T-helper 1 cell treated with Interleukin-12 subunit alpha and Interleukin-12 subunit beta and Interleukin-4 antibody, amounts not matched to agents 30 μg/mL and 1 μg/mL, for 36 hours (primary cell): Measurements from ENCODE around the gene TSPOAP1.

Experiments used
- H3K27ac Mint-ChIP-seq: one replicate; pipeline ENCODE4 v1.8.0; 2021; ENCODE audit warnings: mild to moderate bottlenecking, mixed read lengths
- H3K27me3 Mint-ChIP-seq: one replicate; pipeline ENCODE4 v1.8.0; 2021; ENCODE audit warnings: low read depth, mixed read lengths
- H3K36me3 Mint-ChIP-seq: one replicate; pipeline ENCODE4 v1.8.0; 2021; ENCODE audit warnings: low read depth, mixed read lengths
- H3K4me1 Mint-ChIP-seq: one replicate; pipeline ENCODE4 v1.8.0; 2021; ENCODE audit warnings: low read depth, mixed read lengths
- H3K4me3 Mint-ChIP-seq: one replicate; pipeline ENCODE4 v1.8.0; 2021; ENCODE audit warnings: mild to moderate bottlenecking, moderate library complexity, mixed read lengths
- H3K9me3 Mint-ChIP-seq: one replicate; pipeline ENCODE4 v1.8.0; 2021; ENCODE audit warnings: mixed read lengths

Gene TSPOAP1

GRCh38 chr17:58365980-58366595 lies 37.5 kb upstream of the TSPOAP1 start:
- Mint-ChIP-seq H3K27me3 (no peaks in the 10 kb centered on the region), H3K27ac (no peak overlapping the region), H3K36me3 (peaks cover 7% of the 10 kb centered on the region), H3K9me3 (no peaks in the 10 kb centered on the region), H3K4me3 (no peak overlapping the region), H3K4me1 (peaks cover 15% of the 10 kb centered on the region)

DNA sequence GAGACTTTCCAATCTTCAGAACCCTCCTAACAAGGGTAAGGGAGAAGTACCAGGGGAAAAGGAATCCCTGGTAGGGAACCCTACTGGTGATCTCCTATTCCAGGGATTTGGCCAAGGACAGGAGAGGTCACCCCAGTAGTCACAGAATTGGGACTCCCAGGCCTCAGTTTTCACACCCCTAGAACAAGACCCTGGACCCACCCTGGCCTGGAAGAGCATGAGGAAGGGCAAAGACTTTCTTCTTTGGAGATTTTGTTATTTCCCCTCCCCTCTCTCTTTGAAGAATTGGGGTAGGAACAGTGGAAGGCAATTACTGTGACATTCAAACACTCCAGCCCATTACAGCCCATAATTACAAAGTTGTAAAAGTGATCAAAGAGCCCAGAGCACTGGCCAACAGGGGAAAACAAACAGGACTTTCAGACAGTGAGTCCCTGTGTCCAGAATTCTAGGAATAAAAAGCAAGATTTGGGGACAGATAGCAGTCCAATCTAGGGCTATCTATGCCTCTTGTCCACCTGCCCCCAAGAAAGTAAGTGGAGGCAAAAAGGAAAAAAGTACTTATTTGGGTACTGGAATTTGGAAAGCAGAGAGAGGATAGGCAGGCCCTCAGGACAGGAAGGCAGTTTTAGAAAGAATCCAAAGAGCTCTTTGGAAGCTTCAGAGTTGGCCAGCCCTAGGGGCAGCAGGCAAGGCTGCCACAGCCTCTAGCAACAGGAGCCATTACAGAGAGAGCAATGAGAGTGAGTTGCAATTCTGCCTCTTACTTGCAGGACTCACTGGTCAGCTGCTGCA lies 36.8 kb upstream of the TSPOAP1 start:
- H3K36me3 Mint-ChIP-seq, result peaks cover 5% of the 10 kb centered on the region
- peaks cover 11% of the 10 kb centered on the region for H3K4me1 Mint-ChIP-seq
- no peaks in the 10 kb centered on the region for H3K27me3 Mint-ChIP-seq
- H3K9me3 Mint-ChIP-seq, result no peaks in the 10 kb centered on the region
- no peak overlapping the region for H3K4me3 Mint-ChIP-seq
- H3K27ac Mint-ChIP-seq, result no peak overlapping the region

GRCh38 chr17:58364270-58364942 lies 35.8 kb upstream of the TSPOAP1 start:
- peaks cover 5% of the 10 kb centered on the region for H3K36me3 Mint-ChIP-seq
- H3K9me3 Mint-ChIP-seq, result no peaks in the 10 kb centered on the region
- H3K27ac Mint-ChIP-seq, result no peak overlapping the region
- H3K27me3 Mint-ChIP-seq, result no peaks in the 10 kb centered on the region
- H3K4me1 Mint-ChIP-seq, result peaks cover 7% of the 10 kb centered on the region
- no peak overlapping the region for H3K4me3 Mint-ChIP-seq

- H3K36me3 Mint-ChIP-seq, result peaks cover 5% of the 10 kb centered on the region
- H3K9me3 Mint-ChIP-seq, result no peaks in the 10 kb centered on the region
- H3K4me3 Mint-ChIP-seq, result no peak overlapping the region
- H3K4me1 Mint-ChIP-seq, result no peaks in the 10 kb centered on the region
- no peak overlapping the region for H3K27ac Mint-ChIP-seq
- no peaks in the 10 kb centered on the region for H3K27me3 Mint-ChIP-seq
Measured at GRCh38 chr17:58363457-58364185, 35.0 kb upstream of the TSPOAP1 start.

GRCh38 chr17:58362368-58363014 lies 33.9 kb upstream of the TSPOAP1 start:
- H3K4me1 Mint-ChIP-seq, result no peaks in the 10 kb centered on the region
- H3K27ac Mint-ChIP-seq, result no peak overlapping the region
- H3K9me3 Mint-ChIP-seq, result no peaks in the 10 kb centered on the region
- no peak overlapping the region for H3K4me3 Mint-ChIP-seq
- peaks cover 5% of the 10 kb centered on the region for H3K36me3 Mint-ChIP-seq
- H3K27me3 Mint-ChIP-seq, result no peaks in the 10 kb centered on the region

- Mint-ChIP-seq H3K4me1 (peaks cover 5% of the 10 kb centered on the region), H3K4me3 (no peak overlapping the region), H3K36me3 (peaks cover 8% of the 10 kb centered on the region), H3K27ac (no peak overlapping the region), H3K27me3 (no peaks in the 10 kb centered on the region), H3K9me3 (no peaks in the 10 kb centered on the region)
Measured at GRCh38 chr17:58360296-58361063, 31.9 kb upstream of the TSPOAP1 start.

GRCh38 chr17:58358408-58359172 lies 30.0 kb upstream of the TSPOAP1 start:
- Mint-ChIP-seq H3K4me1 (peaks cover 12% of the 10 kb centered on the region), H3K36me3 (peaks cover 17% of the 10 kb centered on the region), H3K27ac (no peak overlapping the region), H3K9me3 (no peaks in the 10 kb centered on the region), H3K4me3 (no peak overlapping the region), H3K27me3 (no peaks in the 10 kb centered on the region)

GRCh38 chr17:58357312-58358297 lies 29.0 kb upstream of the TSPOAP1 start:
- H3K4me3 Mint-ChIP-seq, result no peak overlapping the region
- H3K27ac Mint-ChIP-seq, result no peak overlapping the region
- H3K4me1 Mint-ChIP-seq, result peaks cover 18% of the 10 kb centered on the region
- H3K36me3 Mint-ChIP-seq, result peaks cover 24% of the 10 kb centered on the region
- no peaks in the 10 kb centered on the region for H3K9me3 Mint-ChIP-seq
- H3K27me3 Mint-ChIP-seq, result no peaks in the 10 kb centered on the region

DNA sequence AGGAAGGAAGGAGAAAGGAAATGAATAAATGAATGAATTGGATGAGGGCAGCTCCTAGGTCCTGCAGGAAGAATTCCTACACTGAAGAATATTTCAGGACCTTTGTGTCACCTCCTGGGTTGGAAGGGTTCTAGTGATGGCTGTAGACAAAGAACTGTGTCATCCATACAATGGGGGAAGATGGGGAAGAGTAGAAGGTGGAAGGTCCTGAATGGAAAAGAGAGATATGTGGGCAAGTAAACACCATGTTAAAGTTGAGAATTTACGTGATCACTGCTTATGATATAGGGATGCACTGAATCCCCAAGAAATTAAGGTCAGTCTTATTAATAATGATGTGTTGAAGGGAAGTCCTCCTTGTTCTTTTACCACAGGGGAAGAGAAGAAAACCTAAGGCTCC lies 27.6 kb upstream of the TSPOAP1 start:
- H3K4me3 Mint-ChIP-seq, result no peak overlapping the region
- H3K36me3 Mint-ChIP-seq, result peaks cover 30% of the 10 kb centered on the region
- H3K9me3 Mint-ChIP-seq, result no peaks in the 10 kb centered on the region
- H3K27ac Mint-ChIP-seq, result no peak overlapping the region
- H3K4me1 Mint-ChIP-seq, result peaks cover 22% of the 10 kb centered on the region
- H3K27me3 Mint-ChIP-seq, result no peaks in the 10 kb centered on the region

DNA sequence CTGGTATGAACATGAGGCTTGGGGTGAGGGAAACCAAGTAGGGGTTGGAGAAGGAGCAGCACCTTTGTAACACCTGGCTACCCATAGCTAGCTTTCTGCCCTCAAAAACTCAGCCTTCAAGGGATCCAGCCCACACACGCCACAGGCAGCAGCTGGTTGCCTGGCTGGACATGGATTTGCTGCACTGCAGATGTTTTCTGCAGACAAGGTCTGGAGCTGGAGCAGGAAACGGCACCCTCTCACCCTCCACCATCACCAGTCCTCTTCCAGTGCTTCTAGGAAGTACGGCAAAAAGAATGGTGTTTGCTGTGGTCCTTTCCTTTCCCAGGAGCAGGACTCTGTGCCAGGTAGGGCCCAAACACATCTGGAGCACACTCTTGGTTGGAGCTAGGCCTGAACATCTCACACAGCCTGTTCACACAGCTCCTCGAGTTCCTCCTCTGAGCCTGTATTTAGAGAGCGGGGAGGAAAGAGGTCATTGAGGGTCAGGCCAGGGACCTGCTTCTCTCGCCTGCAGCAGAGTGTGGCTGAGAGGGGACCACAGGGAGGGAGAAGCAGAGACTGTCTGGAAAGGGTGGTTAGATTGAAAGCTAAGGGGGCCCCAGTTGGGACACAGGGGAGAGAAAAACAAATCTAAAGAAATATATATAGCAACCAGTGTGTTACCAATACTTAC lies 26.1 kb upstream of the TSPOAP1 start:
- no peak overlapping the region for H3K4me3 Mint-ChIP-seq
- H3K36me3 Mint-ChIP-seq, result peaks cover 34% of the 10 kb centered on the region
- H3K27me3 Mint-ChIP-seq, result no peaks in the 10 kb centered on the region
- H3K27ac Mint-ChIP-seq, result peak overlapping the region; percentile 41
- H3K9me3 Mint-ChIP-seq, result no peaks in the 10 kb centered on the region
- peaks cover 28% of the 10 kb centered on the region for H3K4me1 Mint-ChIP-seq

- peaks cover 46% of the 10 kb centered on the region for H3K36me3 Mint-ChIP-seq
Measured at GRCh38 chr17:58353389-58353825, 24.8 kb upstream of the TSPOAP1 start.

More at GRCh38 chr17:58353389-58353825, 24.8 kb upstream of the TSPOAP1 start:
- peak overlapping the region; percentile 91 for H3K4me3 Mint-ChIP-seq
- H3K4me1 Mint-ChIP-seq, result peaks cover 40% of the 10 kb centered on the region
- no peaks in the 10 kb centered on the region for H3K27me3 Mint-ChIP-seq
- H3K27ac Mint-ChIP-seq, result peak overlapping the region; percentile 91
- H3K9me3 Mint-ChIP-seq, result no peaks in the 10 kb centered on the region
